GM12891 (cell line): ENCODE measurements around the gene CREB3L2.

Experiments
- DNase-seq: peaks from one replicate; pipeline ENCODE4 v3.0.0; 2011; ENCODE audit warnings: low spot score; ENCODE audit not compliant: insufficient read length
- FAIRE-seq: peaks from 2 replicates; lab custom pipeline; 2011; peaks lifted over from hg19 to GRCh38; lab: Jason Lieb, UNC
- PAX5 ChIP-seq: IDR thresholded peaks from 2 replicates; pipeline ENCODE4 v1.6.1; 2011; ENCODE audit warnings: low read length, moderate library complexity, mild to moderate bottlenecking; ENCODE audit not compliant: insufficient read depth, severe bottlenecking
- POLR2A ChIP-seq: IDR thresholded peaks from 2 replicates; pipeline ENCODE4 v1.6.1; 2011; ENCODE audit warnings: low read depth, low read length, control low read depth
- POLR2AphosphoS5 ChIP-seq: IDR thresholded peaks from 2 replicates; pipeline ENCODE4 v1.6.1; 2011; ENCODE audit warnings: low read depth, low read length, control low read depth
- POU2F2 ChIP-seq: IDR thresholded peaks from 2 replicates; pipeline ENCODE4 v1.6.1; 2011; ENCODE audit warnings: low read depth, mild to moderate bottlenecking, control low read depth, low read length, moderate library complexity
- SPI1 ChIP-seq: IDR thresholded peaks from 2 replicates; pipeline ENCODE4 v1.6.1; 2011; ENCODE audit warnings: low read depth, low read length, control low read depth
- TAF1 ChIP-seq: IDR thresholded peaks from 2 replicates; pipeline ENCODE4 v1.6.1; 2011; ENCODE audit warnings: low read depth, low read length, control low read depth

CREB3L2 gene

DNA sequence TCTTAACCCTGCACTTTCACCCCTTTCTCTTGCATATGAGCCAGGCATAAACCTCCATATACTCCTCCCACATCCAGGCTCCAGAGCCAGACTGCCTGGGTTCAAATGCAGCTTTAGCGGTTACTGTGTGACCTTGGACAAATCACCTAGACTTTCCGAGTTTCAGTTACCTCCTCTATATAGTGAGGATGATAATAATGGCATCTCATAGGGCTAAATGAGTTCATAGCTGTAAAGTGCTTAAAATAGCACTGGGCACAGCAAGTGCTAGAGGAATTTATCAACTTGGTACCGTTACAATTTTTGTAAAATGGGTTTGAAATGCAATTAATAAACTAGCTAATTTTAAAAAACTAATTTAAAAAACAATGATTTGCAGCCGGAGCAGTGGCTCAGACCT lies 101.7 kb downstream of the CREB3L2 start:
- no peak for FAIRE-seq
- no peak for TF ChIP-seq PAX5
- no peak for TF ChIP-seq TAF1
- TF ChIP-seq POLR2AphosphoS5: no peak
- TF ChIP-seq POU2F2: no peak
- no peak for TF ChIP-seq SPI1
- TF ChIP-seq POLR2A: no peak
- no peak for DNase-seq

DNA sequence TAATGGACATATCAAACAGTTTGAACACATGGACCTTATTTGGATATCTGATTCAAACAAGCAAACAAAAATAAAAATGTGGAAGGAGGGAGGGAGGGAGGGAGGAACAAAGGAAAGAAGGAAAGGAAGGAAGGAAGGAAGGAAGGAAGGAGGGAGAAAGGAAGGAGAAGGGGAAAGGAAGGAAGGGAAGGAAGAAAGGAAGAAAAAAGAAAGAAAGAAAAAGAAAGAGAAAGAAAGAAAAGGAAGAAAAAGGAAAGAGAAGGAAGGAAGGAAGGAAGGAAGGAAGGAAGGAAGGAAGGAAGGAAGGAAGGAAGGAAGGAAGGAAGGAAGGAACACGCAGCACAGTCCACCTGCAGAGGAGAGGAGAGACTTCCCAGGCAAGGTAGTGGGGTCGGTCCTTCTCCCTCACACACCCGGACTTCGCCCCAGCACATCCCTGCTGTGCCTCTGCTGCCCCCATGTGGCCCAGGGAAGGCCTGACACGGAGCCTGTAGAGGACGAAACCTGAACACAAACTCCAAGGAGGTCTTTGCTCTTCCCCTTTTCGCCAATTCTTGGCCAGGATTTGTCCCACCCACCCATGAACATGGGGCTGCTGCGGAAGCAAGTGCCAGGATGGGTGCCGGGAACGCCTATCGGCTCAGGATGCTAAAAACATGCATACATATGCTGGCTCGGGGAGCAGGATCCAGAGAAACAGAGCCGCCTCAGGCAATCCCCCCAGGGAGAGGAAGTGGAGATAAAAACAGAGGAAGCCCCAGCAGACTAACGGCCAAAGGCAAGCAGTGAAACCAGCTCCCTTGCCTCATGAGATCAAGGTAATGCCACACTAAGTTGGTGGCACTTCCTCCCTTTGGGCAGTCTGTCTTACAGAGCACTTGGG lies 102.8 kb downstream of the CREB3L2 start:
- DNase-seq (peak; percentile 40), FAIRE-seq (peak; percentile 86)
- TF ChIP-seq POU2F2: 0 out of 2 replicates have a peak, but pooled peaks have one; percentile 25
- no peak for TF ChIP-seq POLR2AphosphoS5
- no peak for TF ChIP-seq POLR2A
- peak; percentile 69 for TF ChIP-seq SPI1
- TF ChIP-seq TAF1: no peak
- no peak for TF ChIP-seq PAX5

DNA sequence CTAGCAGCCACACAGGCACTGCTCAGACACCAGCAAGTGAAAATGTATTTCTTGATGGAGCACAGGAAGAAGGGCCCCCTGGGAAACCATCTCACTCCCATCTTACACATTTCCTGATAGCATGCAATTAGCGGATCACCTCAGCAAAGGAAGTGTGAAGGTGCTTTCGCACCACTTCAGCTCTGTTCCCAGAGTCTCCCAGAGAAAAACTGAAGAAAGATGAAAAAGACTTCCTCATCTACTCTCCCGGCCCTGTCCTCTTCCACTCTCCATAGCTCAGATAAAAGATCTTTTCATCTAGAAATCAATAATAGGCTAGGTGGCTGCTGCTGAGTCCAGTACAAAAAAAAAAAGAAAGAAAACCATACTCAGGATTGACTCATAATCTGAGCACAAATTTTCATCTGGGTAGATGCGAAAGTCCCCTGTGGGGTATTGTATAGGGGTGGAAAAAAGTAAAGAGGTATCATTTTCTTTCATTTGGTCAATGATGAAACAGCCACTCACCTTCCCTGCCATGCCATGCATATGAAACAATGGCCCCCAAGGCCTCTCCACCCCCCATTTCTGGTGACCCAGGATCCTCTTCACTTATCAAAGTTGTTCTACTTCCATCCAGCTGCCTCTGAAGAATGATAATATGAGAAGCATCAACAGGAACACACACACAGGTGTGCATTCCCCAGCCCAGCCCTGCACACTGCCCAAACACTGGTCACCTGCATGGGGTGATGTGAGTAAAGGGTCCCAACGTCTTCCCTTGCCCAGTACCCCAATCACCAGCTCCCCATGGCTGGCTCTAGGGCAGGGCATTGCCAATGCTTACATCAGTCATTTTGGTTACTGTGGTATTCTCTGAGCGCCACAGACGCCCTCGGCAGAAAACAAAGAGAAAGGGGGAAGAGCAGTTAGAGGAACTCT lies 106.3 kb downstream of the CREB3L2 start:
- no peak for DNase-seq
- no peak for FAIRE-seq
- TF ChIP-seq POLR2AphosphoS5 (no peak), POU2F2 (peak; percentile 72; the same call in 1 of the 2 replicates), POLR2A (peak; percentile 37; the same call in 1 of the 2 replicates), SPI1 (peak; percentile 36; the same call in 1 of the 2 replicates), TAF1 (no peak), PAX5 (no peak)

DNA sequence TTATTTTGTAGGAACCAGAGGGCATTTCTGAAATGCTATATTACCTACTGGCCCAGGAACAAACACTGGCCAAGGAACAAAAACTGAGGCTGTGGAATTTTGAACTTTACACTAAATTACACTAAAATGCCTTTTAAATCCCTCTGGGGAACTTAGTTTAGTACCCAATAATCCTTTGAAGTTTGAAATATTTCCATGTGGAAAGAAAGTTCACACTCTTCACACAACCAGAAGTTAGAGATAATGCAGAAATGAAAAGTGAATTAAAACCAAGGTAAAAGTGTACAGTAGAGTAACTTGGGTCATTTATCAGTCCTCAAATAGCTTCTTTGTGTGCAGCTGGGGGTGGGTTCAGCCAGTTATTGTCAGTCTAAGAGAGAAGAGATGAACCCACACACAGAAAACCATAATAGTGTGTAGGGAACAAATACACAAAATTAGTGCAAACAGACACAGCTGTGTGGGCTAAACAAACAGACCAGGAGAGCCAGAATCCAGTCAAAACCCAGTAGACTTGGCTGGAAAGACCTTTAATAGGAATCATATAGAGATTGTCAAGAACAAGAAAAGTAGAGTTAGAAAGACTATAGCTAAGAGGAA lies 108.6 kb downstream of the CREB3L2 start:
- DNase-seq (no peak), FAIRE-seq (no peak)
- TF ChIP-seq TAF1 (no peak), PAX5 (no peak), POU2F2 (no peak), POLR2AphosphoS5 (no peak), POLR2A (no peak), SPI1 (no peak)

DNA sequence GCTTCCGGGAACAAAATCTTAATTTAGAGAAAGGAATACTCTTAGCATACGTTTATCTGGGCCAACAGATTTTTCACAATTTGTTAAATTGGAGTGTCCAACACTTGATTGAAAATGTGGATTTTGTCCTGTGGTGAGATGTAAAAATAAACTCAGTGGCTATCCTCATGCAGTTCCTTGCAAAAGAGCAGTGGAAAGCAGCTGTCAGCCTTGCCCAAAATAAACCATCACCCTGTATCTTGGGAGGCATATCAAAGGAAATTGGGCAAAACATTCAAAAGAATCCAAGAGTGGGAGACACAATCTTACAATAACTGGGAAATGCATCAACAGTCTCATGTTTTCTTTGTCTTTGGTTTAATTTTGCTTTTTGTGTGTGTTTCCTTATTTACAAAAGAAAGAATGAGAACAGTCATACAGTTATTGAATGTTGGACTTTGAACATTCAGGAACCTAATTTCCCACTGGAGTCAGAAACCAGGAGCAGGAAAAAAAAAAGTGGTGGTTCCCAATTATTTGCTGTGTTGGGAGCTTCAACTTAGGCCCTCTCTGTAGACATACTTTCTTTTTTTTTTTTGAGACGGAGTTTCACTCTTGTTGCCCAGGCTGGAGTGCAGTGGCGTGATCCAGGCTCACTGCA lies 110.8 kb downstream of the CREB3L2 start:
- no peak for TF ChIP-seq POLR2A
- TF ChIP-seq POLR2AphosphoS5: no peak
- no peak for TF ChIP-seq TAF1
- TF ChIP-seq POU2F2: no peak
- TF ChIP-seq SPI1: no peak
- no peak for TF ChIP-seq PAX5
- FAIRE-seq: no peak
- no peak for DNase-seq

DNA sequence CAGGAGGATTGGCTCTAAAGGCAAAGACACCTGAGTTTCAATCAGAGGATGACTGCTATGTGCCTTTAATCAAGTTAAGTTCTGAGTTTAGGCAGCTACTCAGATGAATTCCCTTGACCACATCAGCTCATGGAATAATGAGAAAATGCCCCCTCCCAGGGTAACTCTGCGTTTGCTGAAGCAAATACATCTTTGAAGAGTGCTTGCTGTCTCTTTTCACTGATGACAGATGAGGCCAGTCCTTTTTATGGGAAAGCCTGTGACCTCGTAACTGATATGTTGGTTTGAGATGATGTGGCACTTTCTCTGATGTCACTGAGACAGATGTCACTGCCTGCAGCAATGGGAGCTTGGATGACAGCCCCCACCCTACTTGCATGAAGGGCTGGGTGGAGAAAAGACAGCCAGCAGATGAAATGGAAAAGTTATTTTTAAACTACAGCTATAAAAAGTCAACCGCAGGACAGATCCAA lies 111.4 kb downstream of the CREB3L2 start:
- TF ChIP-seq POLR2A (no peak), SPI1 (no peak), POU2F2 (no peak), PAX5 (no peak), POLR2AphosphoS5 (no peak), TAF1 (no peak)
- FAIRE-seq (no peak), DNase-seq (no peak)

DNA sequence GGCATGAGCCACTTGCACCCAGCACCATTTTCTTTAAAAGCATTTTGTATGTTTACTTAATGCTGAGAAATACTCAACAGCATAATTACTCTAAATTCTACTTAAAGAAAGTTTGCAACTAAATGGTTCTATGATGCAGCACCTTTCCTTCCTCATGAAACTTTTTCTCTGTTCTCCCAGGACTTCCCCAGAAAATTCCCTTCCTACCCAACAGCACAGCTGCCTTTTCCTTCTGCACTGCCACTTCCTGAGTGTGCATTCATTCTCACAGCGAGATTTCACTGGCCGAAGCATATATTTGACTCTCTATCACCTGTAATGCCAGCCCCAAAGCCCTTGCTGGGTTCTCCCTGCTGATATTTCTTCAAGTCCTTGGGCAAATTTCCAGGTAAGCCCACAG lies 113.6 kb downstream of the CREB3L2 start:
- TF ChIP-seq POU2F2 (no peak), POLR2A (no peak), TAF1 (no peak), POLR2AphosphoS5 (no peak), PAX5 (no peak), SPI1 (no peak)
- no peak for FAIRE-seq
- DNase-seq: no peak

DNA sequence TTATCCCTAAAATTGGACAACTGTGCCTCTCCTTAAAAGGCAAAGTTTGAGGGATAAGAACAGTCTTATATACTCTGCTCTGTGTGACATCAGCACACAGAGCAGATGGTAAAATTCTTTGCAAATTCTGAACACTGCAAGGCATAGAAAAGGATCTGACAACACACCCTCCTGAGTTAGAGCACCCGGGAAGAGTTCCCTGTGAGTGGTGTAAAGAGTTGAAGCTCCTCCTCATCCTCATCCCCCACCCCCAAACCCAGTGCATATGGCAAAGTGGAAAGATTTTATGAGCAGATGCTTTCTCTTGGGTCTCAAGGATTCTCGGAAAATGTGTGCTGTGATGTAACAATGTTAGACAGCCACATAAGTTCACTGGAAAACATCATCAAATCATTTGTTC lies 115.1 kb downstream of the CREB3L2 start:
- TF ChIP-seq SPI1: no peak
- no peak for TF ChIP-seq TAF1
- TF ChIP-seq POLR2A: no peak
- TF ChIP-seq POLR2AphosphoS5: no peak
- no peak for TF ChIP-seq POU2F2
- TF ChIP-seq PAX5: no peak
- FAIRE-seq (no peak), DNase-seq (no peak)

DNA sequence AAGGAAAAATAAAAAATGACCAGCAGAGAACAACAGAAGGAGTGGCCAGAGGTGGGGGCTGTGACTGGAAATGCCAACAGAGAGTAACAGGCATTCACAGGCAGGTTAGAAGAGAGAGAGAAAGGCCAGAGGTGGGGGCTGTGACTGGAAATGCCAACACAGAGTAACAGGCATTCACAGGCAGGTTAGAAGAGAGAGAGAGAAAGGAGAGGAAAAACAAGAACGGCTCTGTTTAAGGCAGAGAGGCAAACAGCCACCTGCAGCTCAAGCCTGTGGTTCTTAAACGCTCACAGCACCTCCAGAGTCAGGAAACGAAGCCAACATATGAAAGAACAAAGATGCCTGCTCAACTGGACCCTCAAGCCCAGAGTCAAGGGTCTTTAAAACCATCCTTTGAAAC lies 115.6 kb downstream of the CREB3L2 start:
- FAIRE-seq: no peak
- no peak for TF ChIP-seq PAX5
- TF ChIP-seq POU2F2: no peak
- no peak for TF ChIP-seq POLR2A
- TF ChIP-seq POLR2AphosphoS5: no peak
- TF ChIP-seq TAF1: no peak
- TF ChIP-seq SPI1: no peak
- no peak for DNase-seq
